Mesenchymal stem cell (in vitro differentiated cells and primary cell): ENCODE measurements around the gene SERPINH1.

Experiments used
- DNase-seq: peaks from one replicate; pipeline ENCODE4 v3.0.0-alpha.2; 2013
- H2AFZ ChIP-seq: one replicate; pipeline ENCODE4 v1.6.1; 2013; ENCODE audit warnings: low read depth, mild to moderate bottlenecking, control low read depth, inconsistent platforms, low read length, moderate library complexity
- H2AK5ac ChIP-seq: 2 replicates; pipeline ENCODE4 v1.6.1; 2013; ENCODE audit warnings: low read length, moderate library complexity, mild to moderate bottlenecking, inconsistent platforms; ENCODE audit not compliant: severe bottlenecking
- H2BK120ac ChIP-seq: one replicate; pipeline ENCODE4 v1.6.1; 2013; ENCODE audit warnings: low read depth, mild to moderate bottlenecking, inconsistent platforms, low read length, moderate library complexity
- H2BK12ac ChIP-seq, 2 experiments: one replicate each; pipeline ENCODE4 v1.6.1; 2013; ENCODE audit warnings: inconsistent platforms in 2 of 2, low read length in 2 of 2, mild to moderate bottlenecking in 2 of 2, moderate library complexity in 2 of 2, control low read depth in 1 of 2
- H2BK15ac ChIP-seq: one replicate; pipeline ENCODE4 v1.6.1; 2013; ENCODE audit warnings: mild to moderate bottlenecking, low read depth, inconsistent platforms; ENCODE audit not compliant: poor library complexity, severe bottlenecking
- H2BK5ac ChIP-seq: 2 replicates; pipeline ENCODE4 v1.6.1; 2013; ENCODE audit warnings: low read depth, mild to moderate bottlenecking, low read length, control low read depth, inconsistent platforms; ENCODE audit not compliant: poor library complexity, severe bottlenecking
- H3K14ac ChIP-seq, 2 experiments: one replicate each; pipeline ENCODE4 v1.6.1; 2013; ENCODE audit warnings: inconsistent platforms in 2 of 2, low read length in 2 of 2, control low read depth in 1 of 2, mild to moderate bottlenecking in 1 of 2, moderate library complexity in 1 of 2
- H3K18ac ChIP-seq, 2 experiments: one replicate each; pipeline ENCODE4 v1.6.1; 2013; ENCODE audit warnings: inconsistent platforms in 2 of 2, low read length in 2 of 2, control low read depth in 1 of 2, low read depth in 1 of 2, mild to moderate bottlenecking in 1 of 2
- H3K23ac ChIP-seq, 2 experiments: one replicate each; pipeline ENCODE4 v1.6.1; 2013; ENCODE audit warnings: inconsistent platforms in 2 of 2, low read length in 2 of 2, mild to moderate bottlenecking in 2 of 2, moderate library complexity in 2 of 2, control low read depth in 1 of 2
- H3K27ac ChIP-seq: 2 replicates; pipeline ENCODE4 v1.5.1; 2013; ENCODE audit warnings: mild to moderate bottlenecking, moderate library complexity, low read length, control low read depth, inconsistent platforms; ENCODE audit not compliant: poor library complexity, severe bottlenecking
- H3K27me3 ChIP-seq, 2 experiments: 2 replicates each; pipeline versions ENCODE4 v1.6.1 to v1.7.0; 2013; ENCODE audit warnings: low read length in 2 of 2, mild to moderate bottlenecking in 2 of 2, moderate library complexity in 2 of 2, control low read depth in 1 of 2, inconsistent platforms in 1 of 2; ENCODE audit not compliant: control insufficient read depth in 1 of 2, insufficient read depth in 1 of 2
- H3K36me3 ChIP-seq, 2 experiments: 2 replicates each; pipeline versions ENCODE4 v1.6.1 to v1.7.0; 2013; ENCODE audit warnings: low read length in 2 of 2, control low read depth in 1 of 2, inconsistent platforms in 1 of 2, low read depth in 1 of 2, mild to moderate bottlenecking in 1 of 2; ENCODE audit not compliant: insufficient read depth in 2 of 2, control insufficient read depth in 1 of 2
- H3K4ac ChIP-seq, 2 experiments: one replicate each; pipeline ENCODE4 v1.6.1; 2013; ENCODE audit warnings: inconsistent platforms in 2 of 2, low read length in 2 of 2, mild to moderate bottlenecking in 2 of 2, moderate library complexity in 2 of 2, control low read depth in 1 of 2, low read depth in 1 of 2
- H3K4me1 ChIP-seq: 2 replicates; pipeline ENCODE4 v1.6.1; 2013; ENCODE audit warnings: low read depth, low read length, control low read depth; ENCODE audit not compliant: control insufficient read depth, insufficient read depth
- H3K4me2 ChIP-seq: 2 replicates; pipeline ENCODE4 v1.6.1; 2013; ENCODE audit warnings: low read length, mild to moderate bottlenecking, inconsistent platforms; ENCODE audit not compliant: poor library complexity, severe bottlenecking
- H3K4me3 ChIP-seq, 2 experiments: 2 replicates each; pipeline versions ENCODE4 v1.5.1 to v1.7.0; 2013; ENCODE audit warnings: low read length in 2 of 2, mild to moderate bottlenecking in 2 of 2, control low read depth in 1 of 2, low read depth in 1 of 2; ENCODE audit not compliant: insufficient read depth in 1 of 2
- H3K79me1 ChIP-seq: replicated peaks from 2 replicates; pipeline ENCODE4 v1.6.1; 2013; ENCODE audit warnings: mild to moderate bottlenecking, control low read depth, low read length, inconsistent platforms; ENCODE audit not compliant: poor library complexity, severe bottlenecking
- H3K9ac ChIP-seq: 2 replicates; pipeline ENCODE4 v1.7.0; 2013; ENCODE audit warnings: mild to moderate bottlenecking, low read length, moderate library complexity
- H3K9me3 ChIP-seq: 2 replicates; pipeline ENCODE4 v1.7.0; 2013; ENCODE audit warnings: mild to moderate bottlenecking, low read length; ENCODE audit not compliant: control insufficient read depth
- H4K8ac ChIP-seq: one replicate; pipeline ENCODE4 v1.6.1; 2013; ENCODE audit warnings: inconsistent platforms, mild to moderate bottlenecking, low read length, moderate library complexity
- H4K91ac ChIP-seq: one replicate; pipeline ENCODE4 v1.6.1; 2013; ENCODE audit warnings: mild to moderate bottlenecking, low read length, inconsistent platforms
- WGBS: methylation state at CpG from one replicate; pipeline ENCODE4 v1.1.7; 2013; ENCODE audit warnings: mixed read lengths; 5-methylcytosine and 5-hydroxymethylcytosine counted together

SERPINH1 gene

DNA sequence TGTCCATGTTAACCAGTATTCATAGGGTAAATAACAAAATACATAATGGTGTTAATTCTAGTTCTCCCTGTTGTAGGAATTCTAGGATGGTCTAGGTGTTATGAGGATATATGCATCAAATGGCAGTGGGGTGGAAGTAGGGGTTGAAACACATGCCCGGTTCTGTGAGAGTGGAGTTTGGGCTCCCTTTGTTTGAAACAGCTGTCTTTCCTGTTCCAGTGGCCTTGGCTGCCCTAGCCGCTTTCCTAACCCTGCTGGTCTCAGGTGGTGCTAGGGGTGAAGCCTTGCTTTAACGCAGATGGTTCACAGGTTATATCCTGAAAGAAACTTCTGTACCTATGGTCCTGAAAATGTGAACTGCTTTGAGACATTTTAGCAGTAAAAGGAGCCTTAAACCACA is 38.3 kb downstream of the SERPINH1 start:
- WGBS, result 89% methylated on average over 3 of the region's 3 CpGs
- Histone ChIP-seq H2BK120ac (no peak overlapping the region), H3K4me2 (no peak overlapping the region), H3K27ac (no peak overlapping the region), H3K4me1 (peaks cover 2% of the 10 kb centered on the region), H2AK5ac (no peak overlapping the region), H3K4me3 (no peak overlapping the region), H3K4ac (no peak overlapping the region), H4K8ac (no peak overlapping the region), H3K9me3 (no peaks in the 10 kb centered on the region), H2BK5ac (no peak overlapping the region), H2BK15ac (no peak overlapping the region), H4K91ac (no peak overlapping the region), H3K18ac (no peak overlapping the region), H2BK12ac (no peak overlapping the region), H2AFZ (no peak overlapping the region), H3K23ac (no peak overlapping the region), H3K27me3 (peaks cover 0 to 38% of the 10 kb centered on the region in 2 experiments), H3K9ac (no peak overlapping the region), H3K79me1 (no peaks in the 10 kb centered on the region), H3K14ac (no peak overlapping the region), H3K36me3 (no peaks in the 10 kb centered on the region)
- no peak for DNase-seq

DNA sequence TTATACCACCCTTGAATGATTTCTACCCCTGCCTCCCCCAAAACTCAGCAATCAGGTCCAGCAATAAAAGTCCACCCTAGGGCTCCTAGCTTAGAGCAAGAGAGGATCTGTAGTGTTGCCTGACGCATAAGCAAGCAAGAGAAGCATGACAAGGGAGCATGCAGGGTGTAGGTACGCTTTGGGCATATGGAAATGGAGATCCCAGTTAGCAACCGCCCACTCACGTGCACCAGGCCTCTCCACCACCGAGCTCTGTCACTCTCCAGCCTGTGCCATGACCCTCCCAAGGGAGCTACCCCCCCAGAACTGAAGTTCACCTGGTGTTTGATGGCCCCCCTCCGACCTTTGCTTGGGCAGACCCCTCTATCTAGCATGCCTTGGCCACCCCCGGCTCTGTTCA is 39.4 kb downstream of the SERPINH1 start:
- H2BK5ac ChIP-seq, result no peak overlapping the region
- no peak overlapping the region for H3K14ac ChIP-seq
- H2BK120ac ChIP-seq, result no peak overlapping the region
- no peak for DNase-seq
- peaks cover 0 to 34% of the 10 kb centered on the region in 2 experiments for H3K27me3 ChIP-seq
- no peaks in the 10 kb centered on the region for H3K36me3 ChIP-seq
- H3K4me3 ChIP-seq, result no peak overlapping the region
- no peak overlapping the region for H4K91ac ChIP-seq
- no peak overlapping the region for H3K23ac ChIP-seq
- H4K8ac ChIP-seq, result no peak overlapping the region
- H2BK12ac ChIP-seq, result no peak overlapping the region
- 91% methylated on average over 7 of the region's 7 CpGs for WGBS
- H3K27ac ChIP-seq, result no peak overlapping the region
- H3K9ac ChIP-seq, result no peak overlapping the region
- H3K79me1 ChIP-seq, result no peaks in the 10 kb centered on the region
- H2AFZ ChIP-seq, result no peak overlapping the region
- H3K4ac ChIP-seq, result no peak overlapping the region
- H3K4me2 ChIP-seq, result no peak overlapping the region
- H2BK15ac ChIP-seq, result no peak overlapping the region
- H3K18ac ChIP-seq, result no peak overlapping the region
- H3K4me1 ChIP-seq, result peaks cover 2% of the 10 kb centered on the region
- H3K9me3 ChIP-seq, result no peaks in the 10 kb centered on the region
- no peak overlapping the region for H2AK5ac ChIP-seq

DNA sequence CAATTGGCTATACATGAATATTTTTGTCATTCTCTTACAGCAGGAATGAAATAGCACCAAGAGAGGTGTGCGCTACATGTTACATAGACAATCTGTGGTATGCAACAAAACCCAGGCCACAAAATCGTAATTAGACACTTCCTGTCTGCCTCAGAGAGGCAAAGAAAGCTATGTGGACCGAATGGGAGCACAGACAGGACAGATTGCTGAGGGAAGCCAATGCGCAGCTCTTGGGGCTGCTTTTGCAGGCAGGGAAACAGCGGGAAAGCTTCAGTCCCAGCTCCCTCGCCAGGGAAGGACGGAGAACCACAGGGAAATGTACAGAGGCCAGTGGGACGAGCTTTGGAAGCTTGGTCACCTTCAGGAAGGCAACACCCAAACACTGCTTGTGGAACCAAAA is 40.9 kb downstream of the SERPINH1 start:
- Histone ChIP-seq H2BK120ac (no peak overlapping the region), H3K79me1 (no peaks in the 10 kb centered on the region), H3K9me3 (no peaks in the 10 kb centered on the region), H3K4me2 (no peak overlapping the region), H3K23ac (no peak overlapping the region), H4K8ac (peak overlapping the region; percentile 77), H3K9ac (no peak overlapping the region), H3K4me1 (peaks cover 2% of the 10 kb centered on the region), H2BK15ac (peak overlapping the region; percentile 52), H3K14ac (no peak overlapping the region), H4K91ac (no peak overlapping the region), H3K27ac (no peak overlapping the region), H3K27me3 (peaks cover 0 to 36% of the 10 kb centered on the region in 2 experiments), H2AFZ (peak overlapping the region; percentile 1), H3K4me3 (no peak overlapping the region), H2AK5ac (no peak overlapping the region), H3K18ac (peak overlapping the region in 1 of 2 experiments; percentile 65), H3K36me3 (no peaks in the 10 kb centered on the region), H2BK12ac (peak overlapping the region in 1 of 2 experiments; percentile 40), H3K4ac (peak overlapping the region in 1 of 2 experiments; percentile 24), H2BK5ac (no peak overlapping the region)
- 32% methylated on average over 8 of the region's 8 CpGs for WGBS
- peak; percentile 52 for DNase-seq

DNA sequence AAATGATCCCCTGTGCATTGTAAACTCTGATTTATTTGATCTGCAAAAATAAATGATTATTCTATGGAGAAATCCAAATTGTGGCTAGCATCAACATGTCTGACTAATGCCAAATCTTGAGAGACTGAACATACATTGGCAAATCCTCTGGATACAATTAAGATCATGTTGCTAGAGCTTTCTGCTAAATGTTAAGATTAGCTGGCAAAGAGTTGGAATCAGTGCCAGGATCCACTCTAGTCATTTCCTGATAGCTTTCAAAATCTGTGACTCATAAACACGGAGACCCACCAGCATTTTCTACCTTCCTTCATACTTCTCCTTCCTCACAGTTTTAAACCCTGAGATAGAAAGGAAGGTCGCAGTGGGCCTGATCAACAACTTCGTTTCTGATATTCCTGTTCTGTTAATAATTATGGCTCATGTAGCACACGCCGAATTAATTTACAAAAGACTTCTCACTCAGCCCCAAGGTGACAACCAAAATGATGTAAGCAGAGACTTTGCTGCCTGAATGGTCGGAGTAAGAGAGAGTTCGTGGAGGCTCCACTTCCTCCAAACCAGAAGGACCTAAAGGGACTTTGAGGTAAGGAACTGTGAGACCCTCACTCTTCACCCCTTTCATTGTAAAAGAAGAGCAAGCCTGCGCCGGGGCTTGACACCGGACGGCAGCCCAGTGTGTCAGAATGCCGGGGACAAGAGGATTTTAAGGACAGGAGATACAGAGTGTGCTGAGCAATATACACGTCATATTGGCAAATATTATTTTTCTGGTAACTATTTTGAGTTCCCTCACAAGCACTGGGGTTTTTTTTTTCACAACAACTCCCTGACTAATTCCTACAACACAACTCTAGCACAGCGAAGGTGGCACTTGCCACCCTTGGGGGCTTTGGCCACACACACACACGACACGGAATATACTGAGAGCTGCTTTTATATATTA is 42.0 kb downstream of the SERPINH1 start:
- Histone ChIP-seq H3K27ac (no peak overlapping the region), H3K4me1 (peaks cover 2% of the 10 kb centered on the region), H3K36me3 (no peaks in the 10 kb centered on the region), H3K18ac (no peak overlapping the region), H3K79me1 (no peaks in the 10 kb centered on the region), H2BK12ac (no peak overlapping the region), H2BK5ac (no peak overlapping the region), H3K4me3 (peak overlapping the region in 1 of 2 experiments; percentile 54), H3K4me2 (no peak overlapping the region), H2BK120ac (no peak overlapping the region), H3K9ac (peak overlapping the region; percentile 76), H2AK5ac (no peak overlapping the region), H4K91ac (no peak overlapping the region), H3K27me3 (peaks cover 0 to 34% of the 10 kb centered on the region in 2 experiments), H3K23ac (no peak overlapping the region), H2AFZ (no peak overlapping the region), H4K8ac (no peak overlapping the region), H3K4ac (no peak overlapping the region), H3K14ac (no peak overlapping the region), H2BK15ac (no peak overlapping the region), H3K9me3 (no peaks in the 10 kb centered on the region)
- peak; percentile 70 for DNase-seq
- 84% methylated on average over 14 of the region's 16 CpGs for WGBS
